ENCODE measurements around the gene MICAL2.

MICAL2 gene

GRCh38 chr11:12278766-12279671 is 168.6 kb downstream of the MICAL2 start:
- DNase-seq: no peak

GRCh38 chr11:12279672-12280108 is 169.3 kb downstream of the MICAL2 start:
- DNase-seq: no peak

- DNase-seq: no peak
Observed at GRCh38 chr11:12280199-12280837, 169.9 kb downstream of the MICAL2 start.

- DNase-seq: no peak
Observed at GRCh38 chr11:12280838-12281565, 170.6 kb downstream of the MICAL2 start.

- DNase-seq: peak; percentile 64
Observed at GRCh38 chr11:12281571-12282478, 171.4 kb downstream of the MICAL2 start.

GRCh38 chr11:12282676-12283075 is 172.3 kb downstream of the MICAL2 start:
- DNase-seq: no peak

- peak; percentile 10 for DNase-seq
Observed at GRCh38 chr11:12284316-12285050, 174.1 kb downstream of the MICAL2 start.

GRCh38 chr11:12285106-12285505 is 174.7 kb downstream of the MICAL2 start:
- DNase-seq: peak; percentile 68

- no peak for DNase-seq
Observed at GRCh38 chr11:12285811-12286222, 175.4 kb downstream of the MICAL2 start.

- no peak for DNase-seq
Observed at GRCh38 chr11:12286606-12287005, 176.2 kb downstream of the MICAL2 start.

GRCh38 chr11:12287009-12287373 is 176.6 kb downstream of the MICAL2 start:
- peak; percentile 96 for DNase-seq

- DNase-seq: peak; percentile 95
Observed at GRCh38 chr11:12287374-12288211, 177.2 kb downstream of the MICAL2 start.

GRCh38 chr11:12288212-12288930 is 178.0 kb downstream of the MICAL2 start:
- peak; percentile 92 for DNase-seq

- no peak for DNase-seq
Observed at GRCh38 chr11:12288931-12289666, 178.7 kb downstream of the MICAL2 start.

- no peak for DNase-seq
Observed at GRCh38 chr11:12289667-12290476, 179.5 kb downstream of the MICAL2 start.

GRCh38 chr11:12290477-12290922 is 180.1 kb downstream of the MICAL2 start:
- no peak for DNase-seq

GRCh38 chr11:12291313-12291712 is 180.9 kb downstream of the MICAL2 start:
- DNase-seq: no peak

- no peak for DNase-seq
Observed at GRCh38 chr11:12291766-12292165, 181.4 kb downstream of the MICAL2 start.

All from HCEC 1CT (cell line).